GM19452 (cell line): Measurements from ENCODE around the gene PFKL.

Experiments
- ATAC-seq: cut with Tn5 transposase; IDR thresholded peaks from one replicate; pipeline ENCODE4 v1.9.1; 2021; ENCODE audit not compliant: unreplicated experiment

PFKL gene

GRCh38 chr21:44325386-44326271 is 25.8 kb downstream of the PFKL start:
- no peak for ATAC-seq

GRCh38 chr21:44326272-44326647 is 26.4 kb downstream of the PFKL start:
- no peak for ATAC-seq

GRCh38 chr21:44326716-44327602 is 27.1 kb downstream of the PFKL start:
- no peak for ATAC-seq

GRCh38 chr21:44327603-44327974 is 27.7 kb downstream of the PFKL start:
- ATAC-seq = no peak

- ATAC-seq = no peak
Observed at GRCh38 chr21:44328242-44328895, 28.5 kb downstream of the PFKL start.

GRCh38 chr21:44329086-44329889 is 29.4 kb downstream of the PFKL start:
- no peak for ATAC-seq

GRCh38 chr21:44329971-44330681 is 30.3 kb downstream of the PFKL start:
- ATAC-seq = no peak

- no peak for ATAC-seq
Observed at GRCh38 chr21:44330698-44331097, 30.8 kb downstream of the PFKL start.

GRCh38 chr21:44331209-44331608 is 31.4 kb downstream of the PFKL start:
- no peak for ATAC-seq

- no peak for ATAC-seq
Observed at GRCh38 chr21:44331650-44332307, 31.9 kb downstream of the PFKL start.

- no peak for ATAC-seq
Observed at GRCh38 chr21:44332383-44332782, 32.5 kb downstream of the PFKL start.

- no peak for ATAC-seq
Observed at GRCh38 chr21:44332965-44333364, 33.1 kb downstream of the PFKL start.

- ATAC-seq = no peak
Observed at GRCh38 chr21:44333509-44334328, 33.9 kb downstream of the PFKL start.

GRCh38 chr21:44334329-44335030 is 34.6 kb downstream of the PFKL start:
- no peak for ATAC-seq

GRCh38 chr21:44335266-44336059 is 35.6 kb downstream of the PFKL start:
- no peak for ATAC-seq

GRCh38 chr21:44337449-44337848 is 37.6 kb downstream of the PFKL start:
- ATAC-seq = no peak
